Measurements from ENCODE around the gene TAF11L9. TPM values are rescaled to one million over a fixed set of nuclear protein-coding genes. Genes with fewer than 3 reads are reported as not detected.

The TAF11L9 gene
- total RNA-seq, 1 experiment from 2014 or later = not detected

DNA sequence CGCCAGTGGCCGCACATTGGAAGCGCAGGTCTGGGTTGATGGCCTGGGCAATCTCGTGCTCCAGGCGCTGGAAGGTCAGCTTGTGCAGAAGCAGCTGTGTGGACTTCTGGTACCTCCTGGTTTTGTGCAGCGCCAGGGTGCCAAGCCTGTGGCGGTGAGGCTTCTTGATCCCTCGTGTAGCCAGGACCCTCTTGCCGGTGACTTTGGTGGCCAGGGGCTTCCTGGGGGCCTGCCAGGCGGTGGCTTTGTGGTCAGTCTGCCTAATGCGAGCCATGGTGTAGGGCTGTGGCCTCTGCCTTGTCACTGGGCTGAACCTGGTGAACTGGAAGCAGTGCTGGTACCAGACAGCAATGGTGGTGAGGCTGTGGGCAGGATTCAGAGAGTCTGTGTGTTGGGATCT, 31.5 kb upstream of the TAF11L9 start:
- intact Hi-C loops (cut with micrococcal nuclease; ENCODE audit: unreplicated experiment) (no loop called here), in situ Hi-C loops (cut with HindIII; ENCODE audit: low pct_unique_long_range_greater_than_20kb, low sequenced_read_pairs) (no loop called here)
- TF ChIP-seq, protein P1, sequence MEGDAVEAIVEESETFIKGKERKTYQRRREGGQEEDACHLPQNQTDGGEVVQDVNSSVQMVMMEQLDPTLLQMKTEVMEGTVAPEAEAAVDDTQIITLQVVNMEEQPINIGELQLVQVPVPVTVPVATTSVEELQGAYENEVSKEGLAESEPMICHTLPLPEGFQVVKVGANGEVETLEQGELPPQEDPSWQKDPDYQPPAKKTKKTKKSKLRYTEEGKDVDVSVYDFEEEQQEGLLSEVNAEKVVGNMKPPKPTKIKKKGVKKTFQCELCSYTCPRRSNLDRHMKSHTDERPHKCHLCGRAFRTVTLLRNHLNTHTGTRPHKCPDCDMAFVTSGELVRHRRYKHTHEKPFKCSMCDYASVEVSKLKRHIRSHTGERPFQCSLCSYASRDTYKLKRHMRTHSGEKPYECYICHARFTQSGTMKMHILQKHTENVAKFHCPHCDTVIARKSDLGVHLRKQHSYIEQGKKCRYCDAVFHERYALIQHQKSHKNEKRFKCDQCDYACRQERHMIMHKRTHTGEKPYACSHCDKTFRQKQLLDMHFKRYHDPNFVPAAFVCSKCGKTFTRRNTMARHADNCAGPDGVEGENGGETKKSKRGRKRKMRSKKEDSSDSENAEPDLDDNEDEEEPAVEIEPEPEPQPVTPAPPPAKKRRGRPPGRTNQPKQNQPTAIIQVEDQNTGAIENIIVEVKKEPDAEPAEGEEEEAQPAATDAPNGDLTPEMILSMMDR (IDR thresholded peaks at IDR 0.05) = no peak
- Histone ChIP-seq H3K27ac (ENCODE audit: low read length) (no peak overlapping the region), H3K4me3 (ENCODE audit: low read depth in 2 of 2, low read length in 2 of 2) (no peak overlapping the region), H3K9me3 (ENCODE audit: control insufficient read depth, insufficient read depth, low read depth, low read length) (no peaks in the 10 kb centered on the region), H3K4me1 (ENCODE audit: control insufficient read depth, insufficient read depth, low read length) (no peaks in the 10 kb centered on the region), H3K27me3 (ENCODE audit: control insufficient read depth, insufficient read depth, low read length) (no peaks in the 10 kb centered on the region), H3K36me3 (ENCODE audit: control insufficient read depth, insufficient read depth, low read length) (no peaks in the 10 kb centered on the region)
- ChIA-PET CTCF (no interaction called here), POLR2A (no interaction called here)
- ATAC-seq = no peak
- no peak for DNase-seq (ENCODE audit: low read depth, low spot score)
- BruUV-seq (replicated peaks) = no TSS peak

DNA sequence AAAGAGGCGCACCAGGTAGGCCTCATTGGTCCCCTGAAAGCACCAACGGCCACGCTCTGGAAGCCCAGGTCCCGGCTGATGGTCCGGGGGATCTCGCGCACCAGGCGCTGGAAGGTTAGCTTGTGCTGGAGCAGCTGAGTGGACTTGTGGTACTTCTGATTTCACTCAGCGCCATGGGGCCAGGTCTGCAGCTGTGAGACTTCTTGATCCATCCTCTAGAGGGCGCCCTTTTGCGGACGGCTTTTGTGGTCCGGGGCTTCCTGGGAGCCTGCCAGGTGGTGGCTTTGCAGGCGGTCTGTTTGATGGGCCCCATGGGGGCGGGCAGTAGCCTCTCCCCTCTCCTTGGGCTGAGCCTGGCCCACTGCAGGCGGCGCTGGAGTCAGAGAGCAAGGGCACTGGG, 26.4 kb upstream of the TAF11L9 start:
- ChIA-PET CTCF (no interaction called here), POLR2A (no interaction called here)
- Histone ChIP-seq H3K4me1 (ENCODE audit: control insufficient read depth, insufficient read depth, low read length) (no peaks in the 10 kb centered on the region), H3K36me3 (ENCODE audit: control insufficient read depth, insufficient read depth, low read length) (no peaks in the 10 kb centered on the region), H3K9me3 (ENCODE audit: control insufficient read depth, insufficient read depth, low read depth, low read length) (no peaks in the 10 kb centered on the region), H3K4me3 (ENCODE audit: low read depth in 2 of 2, low read length in 2 of 2) (no peak overlapping the region), H3K27ac (ENCODE audit: low read length) (no peak overlapping the region), H3K27me3 (ENCODE audit: control insufficient read depth, insufficient read depth, low read length) (no peaks in the 10 kb centered on the region)
- intact Hi-C loops (cut with micrococcal nuclease; ENCODE audit: unreplicated experiment) (no loop called here), in situ Hi-C loops (cut with HindIII; ENCODE audit: low pct_unique_long_range_greater_than_20kb, low sequenced_read_pairs) (no loop called here)
- ATAC-seq = no peak
- BruUV-seq (replicated peaks) = no TSS peak
- no peak for DNase-seq (ENCODE audit: low read depth, low spot score)
- TF ChIP-seq, protein P2, sequence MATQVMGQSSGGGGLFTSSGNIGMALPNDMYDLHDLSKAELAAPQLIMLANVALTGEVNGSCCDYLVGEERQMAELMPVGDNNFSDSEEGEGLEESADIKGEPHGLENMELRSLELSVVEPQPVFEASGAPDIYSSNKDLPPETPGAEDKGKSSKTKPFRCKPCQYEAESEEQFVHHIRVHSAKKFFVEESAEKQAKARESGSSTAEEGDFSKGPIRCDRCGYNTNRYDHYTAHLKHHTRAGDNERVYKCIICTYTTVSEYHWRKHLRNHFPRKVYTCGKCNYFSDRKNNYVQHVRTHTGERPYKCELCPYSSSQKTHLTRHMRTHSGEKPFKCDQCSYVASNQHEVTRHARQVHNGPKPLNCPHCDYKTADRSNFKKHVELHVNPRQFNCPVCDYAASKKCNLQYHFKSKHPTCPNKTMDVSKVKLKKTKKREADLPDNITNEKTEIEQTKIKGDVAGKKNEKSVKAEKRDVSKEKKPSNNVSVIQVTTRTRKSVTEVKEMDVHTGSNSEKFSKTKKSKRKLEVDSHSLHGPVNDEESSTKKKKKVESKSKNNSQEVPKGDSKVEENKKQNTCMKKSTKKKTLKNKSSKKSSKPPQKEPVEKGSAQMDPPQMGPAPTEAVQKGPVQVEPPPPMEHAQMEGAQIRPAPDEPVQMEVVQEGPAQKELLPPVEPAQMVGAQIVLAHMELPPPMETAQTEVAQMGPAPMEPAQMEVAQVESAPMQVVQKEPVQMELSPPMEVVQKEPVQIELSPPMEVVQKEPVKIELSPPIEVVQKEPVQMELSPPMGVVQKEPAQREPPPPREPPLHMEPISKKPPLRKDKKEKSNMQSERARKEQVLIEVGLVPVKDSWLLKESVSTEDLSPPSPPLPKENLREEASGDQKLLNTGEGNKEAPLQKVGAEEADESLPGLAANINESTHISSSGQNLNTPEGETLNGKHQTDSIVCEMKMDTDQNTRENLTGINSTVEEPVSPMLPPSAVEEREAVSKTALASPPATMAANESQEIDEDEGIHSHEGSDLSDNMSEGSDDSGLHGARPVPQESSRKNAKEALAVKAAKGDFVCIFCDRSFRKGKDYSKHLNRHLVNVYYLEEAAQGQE (IDR thresholded peaks at IDR 0.05; ENCODE audit: insufficient read depth in 1 of 2, low read depth in 2 of 2, low read length in 1 of 2) = no peak
- TF ChIP-seq SIN3A (IDR thresholded peaks at IDR 0.05; ENCODE audit: borderline replicate concordance, insufficient read depth, low read depth, low read length) = no peak
- TF ChIP-seq, protein P1 (IDR thresholded peaks at IDR 0.05) = peak; percentile 62
- no peak for TF ChIP-seq POLR2AphosphoS5 (IDR thresholded peaks at IDR 0.05; ENCODE audit: low read depth, low read length)
- TF ChIP-seq TCF7L2 (IDR thresholded peaks at IDR 0.05; ENCODE audit: low read depth, low read length) = no peak

DNA sequence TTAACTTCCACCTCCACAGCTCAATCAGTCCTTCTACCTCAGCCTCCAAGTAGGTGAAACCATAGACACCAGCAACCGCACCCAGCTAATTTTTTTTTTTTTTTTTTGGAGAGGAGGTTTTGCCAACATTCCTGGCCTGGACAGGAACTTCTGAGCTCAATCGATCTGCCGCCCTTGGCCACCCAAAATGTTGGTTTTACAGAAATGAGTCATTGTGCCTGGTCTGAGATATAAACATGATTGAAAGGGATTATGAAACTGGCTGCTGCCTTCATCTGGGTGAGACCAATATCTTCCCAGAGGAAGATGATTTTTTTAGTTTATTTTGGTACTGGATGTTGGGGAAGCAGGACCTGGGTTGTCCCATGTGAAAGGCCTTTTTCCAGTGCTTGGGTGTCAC, 25.2 kb upstream of the TAF11L9 start:
- no peak for TF ChIP-seq POLR2AphosphoS5 (IDR thresholded peaks at IDR 0.05; ENCODE audit: low read depth, low read length)
- no peak for TF ChIP-seq TCF7L2 (IDR thresholded peaks at IDR 0.05; ENCODE audit: low read depth, low read length)
- TF ChIP-seq, protein P2 (IDR thresholded peaks at IDR 0.05; ENCODE audit: insufficient read depth in 1 of 2, low read depth in 2 of 2, low read length in 1 of 2) = no peak
- TF ChIP-seq SIN3A (IDR thresholded peaks at IDR 0.05; ENCODE audit: borderline replicate concordance, insufficient read depth, low read depth, low read length) = no peak
- TF ChIP-seq, protein P1 (IDR thresholded peaks at IDR 0.05) = no peak
- Histone ChIP-seq H3K4me3 (ENCODE audit: low read depth in 2 of 2, low read length in 2 of 2) (no peak overlapping the region), H3K27me3 (ENCODE audit: control insufficient read depth, insufficient read depth, low read length) (no peaks in the 10 kb centered on the region), H3K36me3 (ENCODE audit: control insufficient read depth, insufficient read depth, low read length) (no peaks in the 10 kb centered on the region), H3K9me3 (ENCODE audit: control insufficient read depth, insufficient read depth, low read depth, low read length) (no peaks in the 10 kb centered on the region), H3K27ac (ENCODE audit: low read length) (no peak overlapping the region), H3K4me1 (ENCODE audit: control insufficient read depth, insufficient read depth, low read length) (no peaks in the 10 kb centered on the region)
- DNase-seq (ENCODE audit: low read depth, low spot score) (no peak), ATAC-seq (no peak)
- BruUV-seq (replicated peaks) = no TSS peak
- in situ Hi-C loops (cut with HindIII; ENCODE audit: low pct_unique_long_range_greater_than_20kb, low sequenced_read_pairs) (no loop called here), intact Hi-C loops (cut with micrococcal nuclease; ENCODE audit: unreplicated experiment) (no loop called here)
- ChIA-PET CTCF (no interaction called here), POLR2A (no interaction called here)

All from Panc1 (cell line).